Fibroblast of skin of scalp (primary cell): Measurements from ENCODE around the gene PCBP2.

Source experiments
- DNase-seq: peaks from one replicate; pipeline ENCODE4 v3.0.0-alpha.2; 2013

Gene PCBP2

GRCh38 chr12:53495903-53496751 lies 44.2 kb downstream of the PCBP2 start:
- DNase-seq = peak; percentile 76

- no peak for DNase-seq
Observed at GRCh38 chr12:53496752-53497032, 44.8 kb downstream of the PCBP2 start.

GRCh38 chr12:53497461-53497860 lies 45.6 kb downstream of the PCBP2 start:
- DNase-seq = no peak

GRCh38 chr12:53498235-53498630 lies 46.3 kb downstream of the PCBP2 start:
- no peak for DNase-seq

GRCh38 chr12:53499266-53500141 lies 47.6 kb downstream of the PCBP2 start, which contains the start of gene MAP3K12:
TSS of gene MAP3K12 (minus strand) at chr12:53499458. CDS start at chr12:53487391, 12,067 bp downstream.
- peak; percentile 59 for DNase-seq

GRCh38 chr12:53500142-53500775 lies 48.4 kb downstream of the PCBP2 start:
- DNase-seq = peak; percentile 47

GRCh38 chr12:53500776-53501614 lies 49.1 kb downstream of the PCBP2 start, which contains the start of gene TARBP2:
TSS of gene TARBP2 (plus strand) at chr12:53501283. CDS start at chr12:53501409, 126 bp downstream.
- peak; percentile 100 for DNase-seq

- DNase-seq = no peak
Observed at GRCh38 chr12:53501615-53502181, 49.8 kb downstream of the PCBP2 start.

- no peak for DNase-seq
Observed at GRCh38 chr12:53502331-53502730, 50.4 kb downstream of the PCBP2 start.

- DNase-seq = no peak
Observed at GRCh38 chr12:53502983-53503728, 51.3 kb downstream of the PCBP2 start.

GRCh38 chr12:53504004-53504920 lies 52.4 kb downstream of the PCBP2 start:
- no peak for DNase-seq

- peak; percentile 40 for DNase-seq
Observed at GRCh38 chr12:53505086-53505485, 53.2 kb downstream of the PCBP2 start.

GRCh38 chr12:53505555-53506449 lies 53.9 kb downstream of the PCBP2 start:
- peak; percentile 45 for DNase-seq

GRCh38 chr12:53506450-53506785 lies 54.5 kb downstream of the PCBP2 start:
- DNase-seq = no peak

- no peak for DNase-seq
Observed at GRCh38 chr12:53506881-53507602, 55.1 kb downstream of the PCBP2 start, which contains the start of gene NPFF. TSS of gene NPFF (minus strand) at chr12:53507484. CDS start at chr12:53507474, 10 bp downstream.

GRCh38 chr12:53507603-53507885 lies 55.6 kb downstream of the PCBP2 start:
- no peak for DNase-seq

GRCh38 chr12:53508534-53509170 lies 56.8 kb downstream of the PCBP2 start:
- DNase-seq = peak; percentile 73
